Cardiac septum (tissue), 1 donor: Measurements from ENCODE around the gene RASL12. TPM values are rescaled to one million over a fixed set of nuclear protein-coding genes. Genes with fewer than 3 reads are reported as not detected.
A peak's percentile ranks its signal among the peaks of the same experiment; 100 is the strongest.
"Not testable (repeated sequence)": the region's sequence is repeated elsewhere in the genome, so short reads cannot be mapped to it uniquely, and the experiment has no call there.

Source experiments
- DNase-seq: peaks from one replicate; pipeline ENCODE4 v3.0.0-alpha.2; 2020; ENCODE audit warnings: low spot score
- intact Hi-C: fragments of 100-400 bp; cut with DNase I; formaldehyde crosslinking; loops from one replicate; pipeline ENCODE4 v1.14.0; 2022
- long read RNA-seq: library from polyadenylated mRNA; unstranded; transcript quantifications from one replicate; pipeline ENCODE4 v2.0.0, GENCODE V29; 2021
- total RNA-seq: library from RNA; stranded (reverse); fragmentation: NEBNext Ultra II Directional; extraction: Animal tissue kit (Norgen Biotek cat#: 25700); gene quantifications from one replicate; pipeline ENCODE4 v1.2.1, GENCODE V29; 2021
- donor health status: DM: no; HTN: no; CAD: no.

The RASL12 gene
- 11.5 TPM for total RNA-seq
- long read RNA-seq, transcript RASL12-201 (5 exons, 2,640 nt) = major isoform, 22 of 37 reads
- long read RNA-seq, partial matches to known transcripts = 1 of 37 reads
- long read RNA-seq, other reads (novel, unspliced or antisense) = 13 of 37 reads

GRCh38 chr15:65067645-65068402, at the start of gene RASL12:
Gene RASL12 (minus strand): TSS chr15:65067991. CDS start chr15:65067835, 156 bp downstream.
- intact Hi-C loops = no loop called here
- DNase-seq = no peak

- intact Hi-C loops = no loop called here
- no peak for DNase-seq
These were observed 47.8 kb upstream of the RASL12 start for GRCh38 chr15:65115542-65115941.

- intact Hi-C loops = no loop called here
These were observed 47.3 kb upstream of the RASL12 start, which contains the start of gene UBAP1L for GRCh38 chr15:65115086-65115485. Gene UBAP1L (minus strand): TSS chr15:65115200. CDS start chr15:65106215, 8,985 bp downstream.

GRCh38 chr15:65110676-65111292, 43.0 kb upstream of the RASL12 start:
- no peak for DNase-seq
- intact Hi-C loops = no loop called here

More at GRCh38 chr15:65115086-65115485, 47.3 kb upstream of the RASL12 start, which contains the start of gene UBAP1L:
- no peak for DNase-seq

GRCh38 chr15:65106011-65106590, 38.3 kb upstream of the RASL12 start:
- intact Hi-C loops = no loop called here
- no peak for DNase-seq

GRCh38 chr15:65105038-65105437, 37.2 kb upstream of the RASL12 start:
- intact Hi-C loops = no loop called here
- DNase-seq = no peak

GRCh38 chr15:65102912-65103311, 35.1 kb upstream of the RASL12 start:
- intact Hi-C loops = no loop called here
- DNase-seq = no peak

GRCh38 chr15:65101891-65102708, 34.3 kb upstream of the RASL12 start:
- intact Hi-C loops = loop anchor here (1.0 kb wide), 1 partner anchor 48 kb away; no protein-coding TSS in a partner anchor
- no peak for DNase-seq

GRCh38 chr15:65101411-65101890, 33.7 kb upstream of the RASL12 start:
- intact Hi-C loops = loop anchor here (1.0 kb wide), 1 partner anchor 47 kb away; no protein-coding TSS in a partner anchor
- DNase-seq = no peak

- intact Hi-C loops = no loop called here
- DNase-seq = no peak
These were observed 32.7 kb upstream of the RASL12 start for GRCh38 chr15:65100442-65100841.

GRCh38 chr15:65099801-65100200, 32.0 kb upstream of the RASL12 start:
- DNase-seq, intact Hi-C loops: not testable (repeated sequence)

- no peak for DNase-seq
- intact Hi-C loops = no loop called here
These were observed 31.5 kb upstream of the RASL12 start for GRCh38 chr15:65099336-65099735.

GRCh38 chr15:65097651-65098263, 30.0 kb upstream of the RASL12 start:
- intact Hi-C loops = no loop called here
- DNase-seq = no peak

- intact Hi-C loops = no loop called here
- peak; percentile 36 for DNase-seq
These were observed 28.9 kb upstream of the RASL12 start for GRCh38 chr15:65096481-65097385.

- intact Hi-C loops = no loop called here
These were observed 27.9 kb upstream of the RASL12 start for GRCh38 chr15:65095747-65096104.

GRCh38 chr15:65095011-65095746, 27.4 kb upstream of the RASL12 start:
- DNase-seq = peak; percentile 53
- intact Hi-C loops = no loop called here

More at GRCh38 chr15:65095747-65096104, 27.9 kb upstream of the RASL12 start:
- DNase-seq = peak; percentile 67

- peak; percentile 66 for DNase-seq
- intact Hi-C loops = no loop called here
These were observed 26.7 kb upstream of the RASL12 start for GRCh38 chr15:65094294-65094995.
